ENCODE measurements around the gene TMC7.
"Not testable (repeated sequence)": the region's sequence is repeated elsewhere in the genome, so short reads cannot be mapped to it uniquely, and the experiment has no call there.

TMC7 gene

DNA sequence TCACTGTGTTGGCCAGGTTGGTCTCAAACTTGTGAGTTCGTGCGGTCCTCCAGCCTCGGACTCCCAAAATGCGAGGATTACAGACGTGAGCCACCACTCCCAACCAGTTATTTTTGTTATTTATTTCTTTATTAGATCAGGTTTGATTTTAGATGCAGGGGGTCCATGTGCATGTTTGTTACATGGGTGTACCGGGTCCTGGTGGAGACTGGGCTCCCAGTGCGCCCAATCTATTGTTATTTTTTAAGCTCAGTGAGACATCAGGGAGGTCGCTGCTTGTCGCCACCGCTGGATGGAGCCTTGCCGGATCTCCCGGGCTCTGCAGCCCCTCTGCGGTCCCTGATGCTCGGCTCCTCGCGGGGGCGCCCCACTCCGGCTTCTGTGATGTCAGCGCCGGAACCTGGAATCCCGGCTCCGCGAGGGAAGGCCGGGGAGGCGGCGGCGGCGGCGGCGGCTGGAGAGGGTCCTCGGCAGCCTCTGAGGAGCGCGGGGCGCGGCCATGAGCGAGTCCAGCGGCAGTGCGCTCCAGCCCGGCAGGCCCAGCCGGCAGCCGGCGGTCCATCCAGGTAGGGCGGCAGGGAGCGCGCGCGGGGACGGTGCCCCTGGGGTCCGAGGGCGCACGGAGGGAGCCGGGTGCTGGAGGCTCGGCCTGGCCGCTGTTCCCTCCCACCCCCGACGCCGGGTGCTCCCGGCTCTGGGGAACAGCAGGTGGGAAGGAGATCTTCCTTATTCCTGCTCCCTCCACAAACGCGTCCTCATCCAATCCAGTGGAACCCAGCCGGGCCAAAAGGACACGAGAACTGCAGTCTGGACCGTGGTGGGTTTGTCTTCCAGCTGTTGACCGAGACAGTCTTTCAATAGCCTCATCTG, at the start of gene TMC7:
Gene TMC7 (plus strand): TSS at position 370 of the 870 bp plus-strand sequence. CDS start 130 bp downstream, at position 500.
- DNase-seq (ENCODE audit: low read depth in 2 of 2): no peak

DNA sequence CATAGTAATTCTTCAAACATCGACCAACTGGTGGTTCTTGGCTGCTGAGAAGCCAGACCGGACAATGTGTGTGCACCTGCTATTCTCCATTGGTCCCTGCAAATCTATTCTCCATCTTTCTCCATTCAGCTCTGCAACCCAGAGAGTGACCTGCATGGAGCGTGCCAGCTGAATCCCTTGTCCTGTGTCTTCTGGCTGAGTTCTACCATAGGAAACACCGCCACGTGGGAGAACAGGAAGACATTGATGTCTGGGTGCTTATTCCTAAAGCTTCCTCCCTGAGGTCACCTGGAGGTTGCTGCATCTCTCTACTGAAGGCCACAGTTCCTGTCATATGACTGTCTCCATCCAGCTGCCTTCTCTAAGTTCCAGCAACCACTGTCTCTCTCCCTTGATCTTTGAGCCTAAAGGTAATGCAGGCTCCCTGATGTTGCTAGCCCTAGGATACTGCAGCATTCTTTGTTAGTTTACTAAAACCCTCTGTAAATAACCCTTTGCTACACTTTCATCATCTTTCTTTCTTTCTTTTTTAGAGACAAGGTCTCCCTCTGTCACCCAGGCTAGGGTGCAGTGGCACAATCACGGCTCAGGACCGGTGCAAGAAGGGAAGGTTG, 46.9 kb upstream of the TMC7 start:
- no peak for DNase-seq (ENCODE audit: low read depth in 2 of 2)

DNA sequence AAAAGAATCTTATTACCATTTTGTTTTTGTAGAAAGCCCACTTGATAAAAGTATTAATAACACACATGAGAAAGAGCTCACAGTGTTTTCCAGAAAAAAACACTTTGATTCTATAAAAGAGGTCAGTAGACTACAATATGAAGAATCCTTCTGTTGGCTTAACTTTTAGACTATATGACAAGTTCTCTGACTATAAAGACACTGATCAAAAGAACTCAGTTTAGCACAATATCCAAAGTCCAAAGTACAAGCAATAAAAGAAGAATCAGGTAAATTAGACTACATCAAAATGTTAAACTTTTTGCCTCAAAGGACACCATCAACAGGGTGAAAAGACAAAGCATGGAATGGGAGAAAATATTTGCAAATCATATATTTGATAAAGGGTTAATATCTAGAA, 46.3 kb upstream of the TMC7 start:
- no peak for DNase-seq (ENCODE audit: low read depth in 2 of 2)

DNA sequence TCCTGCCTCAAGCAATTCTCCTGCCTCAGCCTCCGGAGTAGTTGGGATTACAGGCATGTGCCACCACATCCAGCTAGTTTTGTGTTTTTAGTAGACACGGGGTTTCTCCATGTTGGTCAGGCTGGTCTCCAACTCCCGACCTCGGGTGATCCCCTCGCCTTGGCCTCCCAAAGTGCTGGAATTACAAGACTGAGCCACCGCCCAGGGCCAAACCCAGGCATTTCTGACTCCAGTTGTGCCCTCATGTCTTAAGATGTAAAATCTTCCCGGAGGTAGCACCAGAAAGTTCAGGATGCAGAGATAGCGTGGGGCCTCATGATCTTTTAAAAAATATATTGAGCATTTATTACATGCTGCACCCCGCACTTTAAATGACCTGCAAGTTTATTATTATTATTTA, 44.7 kb upstream of the TMC7 start:
- DNase-seq (ENCODE audit: low read depth in 2 of 2): no peak

DNA sequence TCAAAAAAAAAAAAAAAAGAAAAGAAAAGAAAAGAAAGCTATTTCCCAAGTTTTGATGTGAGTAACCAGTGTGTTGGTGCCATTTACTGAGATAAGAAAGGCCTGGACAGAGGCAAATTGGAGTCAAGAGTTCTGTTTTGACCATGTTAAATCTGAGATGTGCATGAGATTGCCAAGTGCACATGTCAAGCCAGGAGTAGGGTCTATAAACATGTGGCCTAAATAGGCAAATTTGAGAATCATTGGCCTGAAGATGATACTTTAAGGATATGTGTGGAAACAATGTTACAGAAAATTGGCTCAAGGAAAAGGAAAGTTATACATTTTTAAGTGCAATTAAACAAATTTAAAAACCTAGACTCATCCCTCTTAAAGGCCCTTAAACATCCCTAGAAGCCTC, 42.3 kb upstream of the TMC7 start:
- DNase-seq (ENCODE audit: low read depth in 2 of 2): no peak

DNA sequence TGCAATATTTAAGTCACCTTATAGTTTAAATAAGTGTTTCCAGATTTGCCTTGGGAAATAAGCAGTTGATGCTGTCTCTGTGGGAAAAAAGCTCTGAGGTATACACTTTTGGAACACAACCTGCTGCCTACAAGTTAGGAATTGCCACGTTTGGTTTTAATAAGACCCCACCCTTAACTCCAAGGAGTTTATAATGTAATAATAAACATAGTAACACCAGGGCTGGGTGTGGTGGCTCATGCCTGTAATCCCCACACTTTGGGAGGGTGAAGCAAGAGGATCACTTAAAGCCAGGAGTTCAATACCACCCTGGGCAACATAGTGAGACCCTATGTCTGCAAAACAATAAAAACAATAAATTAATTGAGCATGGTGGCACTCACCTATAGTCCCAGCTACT, 41.7 kb upstream of the TMC7 start:
- no peak for DNase-seq (ENCODE audit: low read depth in 2 of 2)

DNA sequence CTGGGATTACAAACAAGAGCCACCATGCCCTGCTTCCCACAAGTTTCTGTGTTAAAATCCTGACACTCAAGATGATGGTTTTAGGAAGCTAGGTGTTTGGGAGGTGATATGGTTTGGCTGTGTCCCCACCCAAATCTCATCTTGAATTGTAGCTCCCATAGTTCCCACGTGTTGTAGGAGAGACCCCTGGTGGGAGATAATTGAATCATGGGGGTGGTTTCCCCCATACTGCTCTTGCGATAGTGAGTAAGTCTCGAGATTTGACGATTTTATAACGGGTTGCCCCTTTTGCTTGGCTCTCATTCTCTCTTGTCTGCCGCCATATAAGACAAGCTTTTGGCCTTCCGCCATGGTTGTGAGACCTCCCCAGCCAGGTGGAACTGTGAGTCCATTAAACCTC, 40.3 kb upstream of the TMC7 start:
- DNase-seq (ENCODE audit: low read depth in 2 of 2): no peak

DNA sequence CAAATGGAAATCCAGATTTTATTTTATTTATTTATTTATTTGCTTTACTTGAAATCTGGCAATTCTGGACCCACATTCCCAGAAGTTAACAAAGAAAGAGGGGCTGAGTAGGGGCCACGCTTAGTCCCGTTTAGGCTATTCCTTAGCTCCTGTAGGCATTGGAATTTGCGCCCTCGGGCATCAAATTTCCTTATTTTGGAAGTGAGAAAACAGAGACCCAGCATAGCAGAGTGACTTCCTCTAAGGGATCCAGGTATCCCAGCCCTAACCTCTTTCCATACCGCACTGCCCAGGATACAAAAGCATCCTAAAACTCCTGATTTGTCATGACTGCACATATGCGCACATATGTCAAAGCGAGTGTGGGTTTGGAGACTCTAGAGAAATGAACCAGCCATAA, 38.5 kb upstream of the TMC7 start:
- no peak for DNase-seq (ENCODE audit: low read depth in 2 of 2)

DNA sequence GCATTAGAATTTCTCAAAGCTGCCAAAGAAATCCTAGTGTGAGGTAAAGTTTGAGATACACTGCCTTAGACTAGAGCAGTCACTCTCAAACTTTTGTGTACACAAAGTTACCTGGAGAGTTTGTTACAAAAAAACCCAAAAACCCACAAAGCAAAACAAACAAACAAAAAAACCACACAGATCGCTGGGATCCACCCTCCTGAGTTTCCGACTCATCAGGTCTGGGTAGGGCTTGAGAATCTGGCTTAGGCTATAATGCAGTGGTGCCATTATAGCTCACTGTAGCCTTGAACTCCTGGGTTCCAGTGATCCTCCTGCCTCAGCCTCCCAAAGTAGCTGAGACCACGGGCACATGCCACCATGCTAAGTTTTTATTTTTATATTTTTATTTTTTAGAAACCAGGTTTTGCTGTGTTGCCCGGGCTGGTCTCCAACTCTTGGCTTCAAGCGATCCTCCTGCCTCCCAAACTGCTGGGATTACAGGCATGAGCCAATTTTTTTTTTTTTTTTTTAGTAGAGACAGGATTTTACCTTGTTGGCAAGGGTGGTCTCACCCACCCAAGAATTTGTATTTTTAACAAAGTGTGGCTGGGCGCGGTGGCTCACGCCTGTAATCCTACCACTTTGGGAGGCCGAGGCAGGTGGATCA, 35.2 kb upstream of the TMC7 start:
- no peak for DNase-seq (ENCODE audit: low read depth in 2 of 2)

DNA sequence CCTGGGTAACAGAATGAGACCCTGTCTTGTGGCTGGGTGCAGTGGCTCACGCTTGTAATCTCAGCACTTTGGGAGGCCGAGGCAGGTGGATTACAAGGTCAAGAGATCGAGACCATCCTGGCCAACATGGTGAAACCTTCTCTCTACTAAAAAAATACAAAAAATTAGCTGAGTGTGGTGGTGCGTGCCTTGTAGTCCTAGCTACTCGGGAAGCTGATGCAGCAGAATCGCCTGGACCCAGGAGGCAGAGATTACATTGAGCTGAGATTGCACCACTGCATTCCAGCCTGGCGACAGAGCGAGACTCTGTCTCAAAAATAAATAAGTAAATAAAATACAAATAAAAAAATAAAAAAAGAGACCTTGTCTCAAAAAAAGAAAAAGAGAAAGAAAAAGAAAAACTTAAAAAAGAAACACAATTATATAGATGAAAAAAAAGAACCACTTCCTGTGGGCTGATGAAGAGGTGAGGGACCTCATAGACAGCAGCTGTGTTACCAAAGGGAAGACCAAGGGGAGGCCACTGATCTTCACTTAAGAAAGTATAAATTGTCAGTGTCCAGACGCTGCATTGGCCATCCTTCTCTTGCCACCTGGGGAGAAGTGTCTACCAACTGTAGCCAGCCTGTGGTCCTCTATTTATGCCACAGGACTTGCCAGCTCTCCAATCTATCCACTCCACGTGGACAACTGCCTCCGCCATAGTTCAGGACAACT, 33.1 kb upstream of the TMC7 start:
- DNase-seq (ENCODE audit: low read depth in 2 of 2): no peak

DNA sequence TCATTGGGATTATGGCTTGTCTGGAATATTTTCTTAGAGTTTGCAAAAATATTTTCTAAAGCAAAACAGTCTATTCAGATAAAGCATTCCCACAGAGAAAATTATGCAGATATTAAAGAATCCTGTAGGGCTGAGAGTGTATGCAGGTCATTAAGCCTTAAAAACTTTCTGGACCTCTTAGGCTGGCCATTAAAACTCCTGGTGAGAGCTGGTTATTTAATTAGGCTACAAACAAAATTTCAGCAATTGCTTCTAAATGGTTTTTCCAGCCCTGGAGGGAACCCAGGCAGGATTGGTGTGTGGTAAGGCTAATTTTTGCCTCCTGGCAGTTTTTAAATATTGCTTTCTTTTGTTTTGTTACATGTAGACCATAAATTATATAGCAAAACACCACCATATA, 30.2 kb upstream of the TMC7 start:
- no peak for DNase-seq (ENCODE audit: low read depth in 2 of 2)

DNA sequence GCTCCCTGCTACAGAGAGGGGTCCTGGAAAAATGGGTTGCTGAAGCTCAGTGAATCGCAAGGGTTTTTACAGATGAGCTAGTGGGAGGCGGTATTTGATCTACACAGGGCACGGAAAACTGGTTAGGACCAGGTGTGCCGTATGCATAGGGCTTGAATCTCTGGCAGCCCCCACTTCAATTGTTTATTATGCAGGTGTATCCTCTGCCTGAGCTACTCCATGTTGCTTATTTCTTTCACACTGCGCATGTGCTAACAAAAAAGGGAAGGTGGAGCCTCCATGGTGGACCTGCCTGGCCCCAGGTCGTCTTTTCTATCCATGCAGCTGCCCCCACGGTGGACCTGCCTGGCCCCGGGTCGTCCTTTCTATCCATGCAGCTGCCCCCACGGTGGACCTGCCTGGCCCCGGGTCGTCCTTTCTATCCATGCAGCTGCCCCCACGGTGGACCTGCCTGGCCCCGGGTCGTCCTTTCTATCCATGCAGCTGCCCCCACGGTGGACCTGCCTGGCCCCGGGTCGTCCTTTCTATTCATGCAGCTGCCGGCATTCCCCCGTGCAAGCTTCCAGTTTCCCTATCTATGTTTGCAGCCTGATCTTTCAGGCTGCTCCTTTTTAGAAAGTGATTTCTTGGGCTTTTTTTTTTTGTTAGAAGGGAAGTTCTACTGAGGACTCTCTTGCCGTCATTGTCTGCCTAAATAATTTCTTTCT, 27.7 kb upstream of the TMC7 start:
- not testable (repeated sequence) for DNase-seq (ENCODE audit: low read depth in 2 of 2)

DNA sequence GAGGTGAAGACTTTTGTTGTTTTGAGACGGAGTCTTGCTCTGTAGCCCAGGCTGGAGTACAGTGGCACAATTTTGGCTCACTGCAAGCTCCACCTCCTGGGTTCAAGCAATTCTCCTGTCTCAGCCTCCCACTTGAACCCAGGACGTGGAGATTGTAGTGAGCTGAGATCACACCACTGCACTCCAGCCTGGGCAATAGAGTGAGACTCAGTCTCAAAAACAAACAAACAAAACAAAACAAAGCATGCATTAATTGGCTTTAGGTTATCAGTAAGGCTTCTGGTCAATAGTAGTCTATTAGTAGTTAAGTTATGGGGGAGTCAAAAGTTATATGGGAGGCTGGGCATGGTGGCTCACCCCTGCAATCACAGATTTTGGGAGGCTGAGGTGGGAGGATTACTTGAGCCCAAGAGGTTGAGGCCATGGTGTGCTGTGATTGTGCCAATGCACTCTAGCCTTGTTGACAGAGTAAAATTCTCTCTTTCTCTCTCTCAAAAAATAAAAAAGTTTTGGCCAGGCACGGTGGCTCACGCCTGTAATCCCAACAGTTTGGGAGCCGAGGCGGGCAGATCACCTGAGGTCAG, 27.0 kb upstream of the TMC7 start:
- DNase-seq (ENCODE audit: low read depth in 2 of 2): not testable (repeated sequence)

DNA sequence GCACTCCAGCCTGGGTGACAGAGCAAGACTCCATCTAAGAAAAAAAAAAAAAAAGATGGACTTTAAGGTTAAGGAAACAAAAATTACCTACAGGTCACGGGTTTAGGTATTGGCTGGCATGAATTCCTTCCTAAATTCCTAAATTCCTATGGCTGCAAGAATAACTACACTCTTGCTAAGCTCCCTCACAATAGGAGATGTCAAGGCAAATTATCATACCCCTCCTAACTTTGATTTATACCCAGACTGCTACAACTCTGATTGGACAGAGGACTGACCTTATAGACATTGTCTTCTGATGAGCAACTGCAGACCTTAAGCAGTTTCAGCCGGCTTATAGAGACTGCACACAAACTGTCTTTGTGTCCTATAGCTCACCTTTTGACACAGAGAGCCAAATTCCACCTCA, 25.1 kb upstream of the TMC7 start:
- no peak for DNase-seq (ENCODE audit: low read depth in 2 of 2)

DNA sequence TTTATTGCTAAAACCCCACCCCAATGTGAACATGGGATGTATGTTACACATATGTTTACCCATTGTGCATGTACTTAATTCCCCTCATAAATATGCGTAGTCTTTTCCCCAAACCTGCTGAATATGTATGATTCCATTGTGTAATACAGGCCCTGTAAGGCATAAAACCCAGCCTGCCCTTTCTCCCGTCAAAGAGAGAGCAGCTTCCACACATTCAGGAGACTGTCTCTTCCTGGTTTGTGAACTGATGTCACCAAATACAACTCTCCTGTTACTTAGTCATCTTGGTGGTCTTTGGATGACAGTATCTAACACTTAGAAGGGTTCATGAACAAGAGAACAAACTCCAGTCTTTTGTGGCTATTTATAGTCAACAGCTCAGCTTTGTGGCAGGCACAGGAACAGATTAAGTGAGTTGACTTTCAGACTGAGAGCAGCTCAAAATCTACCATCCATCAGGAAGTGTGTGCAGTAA, 24.7 kb upstream of the TMC7 start:
- DNase-seq (ENCODE audit: low read depth in 2 of 2): no peak

DNA sequence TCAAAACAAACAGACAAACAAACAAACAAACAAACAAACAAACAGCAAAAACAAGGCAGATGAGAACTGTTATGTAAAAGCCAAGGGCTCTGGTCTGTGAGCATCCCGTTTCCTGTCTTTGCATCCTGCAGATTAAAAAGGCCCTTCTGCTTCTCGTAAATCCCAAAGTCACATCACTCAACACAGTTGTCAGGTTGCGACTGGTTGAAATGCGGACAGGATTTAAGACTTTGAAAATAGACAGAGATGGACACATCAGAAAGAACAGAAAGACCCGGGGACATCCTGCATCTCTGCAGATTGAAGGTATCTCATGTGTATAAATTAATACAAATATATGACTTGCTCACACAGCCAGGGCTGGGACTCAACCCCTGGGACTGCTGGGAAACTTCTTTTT, 18.2 kb upstream of the TMC7 start:
- no peak for DNase-seq (ENCODE audit: low read depth in 2 of 2)

DNA sequence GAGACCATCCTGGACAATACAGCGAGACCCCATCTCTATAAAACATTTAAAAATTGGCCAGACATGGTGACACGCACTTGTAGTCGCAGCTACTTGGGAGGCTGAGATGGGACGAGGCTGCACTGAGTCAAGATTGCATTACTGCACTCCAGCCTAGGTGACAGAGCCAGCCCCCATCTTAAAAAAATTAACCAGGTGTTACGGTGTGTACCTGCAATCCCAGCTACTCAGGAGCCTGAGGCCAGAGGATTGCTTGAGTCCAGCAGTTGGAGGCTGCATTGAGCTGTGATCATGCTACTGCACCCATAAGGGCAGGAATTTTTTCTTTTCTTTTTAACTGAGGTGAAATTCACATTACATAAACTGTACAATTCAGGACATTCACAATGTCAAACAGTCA, 16.9 kb upstream of the TMC7 start:
- DNase-seq (ENCODE audit: low read depth in 2 of 2): no peak

DNA sequence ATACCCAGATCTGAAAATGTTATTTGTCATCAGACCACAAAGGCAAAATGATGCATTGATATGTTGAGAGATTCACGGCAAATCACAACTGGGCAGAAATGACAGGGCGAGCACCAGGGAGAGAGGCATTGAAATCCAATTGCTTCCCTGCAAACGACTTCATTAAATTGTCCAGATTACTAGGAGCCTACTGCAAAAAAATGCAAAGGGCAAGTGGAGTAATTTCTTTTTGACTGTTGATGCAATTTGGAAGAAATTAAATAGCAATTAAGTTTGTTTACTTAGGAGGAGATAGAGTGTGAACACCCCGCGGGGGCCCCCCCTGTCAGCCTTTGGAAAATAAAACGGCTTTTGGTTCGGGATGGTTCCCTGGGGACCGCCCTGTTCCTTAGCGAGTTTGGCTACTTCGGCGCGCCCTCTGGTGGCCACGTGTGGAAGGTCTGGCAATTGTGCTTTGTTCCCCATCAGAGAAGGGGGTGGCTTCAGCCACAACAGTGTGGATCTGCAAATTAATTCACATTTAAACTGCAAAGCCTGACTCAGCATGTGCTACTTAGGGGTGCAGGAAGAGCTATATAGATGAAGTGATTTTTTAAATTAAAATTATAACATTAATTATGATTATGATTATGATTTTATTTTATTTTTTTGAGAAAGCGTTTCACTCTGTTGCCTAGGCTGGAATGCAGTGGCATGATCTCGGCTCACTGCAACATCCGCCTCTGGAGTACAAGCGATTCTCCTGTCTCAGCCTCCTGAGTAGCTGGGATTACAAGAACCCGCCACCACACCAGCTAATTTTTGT, 14.5 kb upstream of the TMC7 start:
- peak; percentile 55 to 72 for DNase-seq (ENCODE audit: low read depth in 2 of 2)

DNA sequence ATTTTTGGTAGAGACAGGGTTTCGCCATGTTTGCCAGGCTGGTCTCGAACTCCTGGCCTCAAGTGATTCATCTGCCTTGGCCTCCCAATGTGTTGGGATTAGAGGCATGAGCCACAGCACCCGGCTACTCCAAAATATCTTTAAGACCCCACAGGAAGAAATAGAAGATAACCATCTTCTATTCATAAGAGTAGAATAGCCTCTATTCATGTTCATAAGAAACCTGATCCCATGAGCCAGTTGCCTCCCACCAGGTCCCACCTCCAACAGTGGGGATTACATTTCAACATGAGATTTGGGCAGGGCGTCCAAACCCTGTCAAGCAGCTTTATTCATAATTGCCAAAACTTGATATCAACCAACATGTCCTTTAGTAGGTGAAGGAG, 13.9 kb upstream of the TMC7 start:
- DNase-seq (ENCODE audit: low read depth in 2 of 2): no peak

DNA sequence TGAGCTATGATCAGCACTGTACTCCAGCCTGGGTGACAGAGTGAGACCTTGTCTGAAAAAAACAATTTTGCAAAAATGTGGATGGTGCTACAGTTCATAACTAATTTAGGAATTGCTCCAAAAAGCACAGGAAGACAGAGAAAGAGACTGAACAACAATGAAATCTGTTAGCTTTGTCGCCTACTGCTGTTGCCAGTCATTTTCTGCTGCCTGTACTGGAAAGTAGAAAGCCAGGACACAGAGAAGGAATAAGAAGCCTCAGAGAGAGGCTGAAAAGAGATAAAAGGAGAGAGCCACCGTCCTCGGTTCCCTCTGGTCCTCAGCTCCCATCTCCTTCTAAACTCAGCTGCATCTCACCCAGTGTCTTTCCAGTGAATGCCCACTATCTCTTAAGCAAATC, 8.6 kb upstream of the TMC7 start:
- no peak for DNase-seq (ENCODE audit: low read depth in 2 of 2)
